GM19043 (cell line): Measurements from ENCODE around the gene NAA80.
"Not testable (repeated sequence)": the region's sequence is repeated elsewhere in the genome, so short reads cannot be mapped to it uniquely, and the experiment has no call there.

Source experiments
- ATAC-seq: cut with Tn5 transposase; IDR thresholded peaks from one replicate; pipeline ENCODE4 v1.9.1; 2021; ENCODE audit warnings: low read depth; ENCODE audit not compliant: unreplicated experiment

Gene NAA80

GRCh38 chr3:50293079-50293801 is 6.0 kb downstream of the NAA80 start:
- no peak for ATAC-seq

GRCh38 chr3:50292159-50293078 is 6.8 kb downstream of the NAA80 start, which contains the start of gene IFRD2:
Gene IFRD2, minus strand, starts transcription at chr3:50292429. Its CDS starts 155 bp downstream, at chr3:50292274.
- ATAC-seq = peak; percentile 99

- ATAC-seq = no peak
These were observed 9.0 kb downstream of the NAA80 start for GRCh38 chr3:50290161-50290641.

GRCh38 chr3:50289130-50289529 is 10.1 kb downstream of the NAA80 start:
- no peak for ATAC-seq

DNA sequence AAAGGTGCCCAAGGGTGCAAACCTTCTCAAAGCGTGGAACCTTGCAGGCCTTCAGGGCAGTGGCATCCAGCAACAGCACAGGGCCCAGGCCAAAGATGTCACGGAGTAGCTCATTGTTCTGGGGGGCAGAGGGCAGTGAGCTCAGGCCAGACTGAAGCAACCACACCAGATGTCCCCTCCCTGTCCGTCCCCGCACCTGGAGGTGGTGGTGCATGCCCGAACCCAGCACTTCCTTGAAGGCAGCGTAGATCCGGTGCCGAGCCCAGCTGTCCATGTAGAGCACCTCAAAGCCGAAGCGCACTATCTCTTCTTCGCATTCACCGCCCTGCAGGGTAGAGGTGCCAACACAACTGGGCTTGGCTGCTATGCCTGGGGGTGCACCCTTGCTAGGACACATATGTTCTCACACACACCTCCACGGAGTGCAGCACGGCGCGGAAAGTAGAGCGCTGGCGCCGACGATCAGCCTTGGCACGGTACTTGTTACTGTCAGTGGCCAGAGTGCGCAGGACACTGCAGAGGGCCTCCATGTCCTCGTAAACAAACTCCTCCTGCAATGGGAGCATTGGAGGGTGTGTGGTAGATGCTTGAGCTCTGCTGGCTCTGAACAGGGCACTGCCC is 10.7 kb downstream of the NAA80 start:
- no peak for ATAC-seq

DNA sequence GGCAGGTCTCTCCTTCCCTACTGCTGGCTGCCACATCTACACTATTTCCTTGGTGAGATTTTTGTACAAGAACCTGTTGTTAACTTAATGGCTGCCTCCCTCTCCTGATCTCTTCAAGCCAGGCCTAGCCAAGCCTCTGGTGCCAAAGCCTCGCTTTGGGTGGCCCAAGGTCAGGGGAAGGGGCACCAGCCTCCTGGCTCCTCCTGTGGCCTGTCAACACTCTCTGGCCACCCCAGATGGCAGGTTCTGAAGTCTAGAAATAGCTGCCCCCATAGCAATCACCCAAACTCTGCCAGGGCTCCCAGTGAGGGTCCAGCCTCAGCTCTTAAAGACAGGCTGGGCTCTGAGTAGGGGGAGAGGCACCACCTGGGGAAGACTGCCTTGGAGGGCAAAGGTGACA is 11.9 kb downstream of the NAA80 start:
- ATAC-seq = no peak

- ATAC-seq = no peak
These were observed 12.6 kb downstream of the NAA80 start for GRCh38 chr3:50286322-50287227.

- not testable (repeated sequence) for ATAC-seq
These were observed 15.1 kb downstream of the NAA80 start for GRCh38 chr3:50284121-50284520.

- no peak for ATAC-seq
These were observed 19.8 kb downstream of the NAA80 start for GRCh38 chr3:50279255-50280016.

- no peak for ATAC-seq
These were observed 20.4 kb downstream of the NAA80 start, which contains the start of gene LSMEM2 for GRCh38 chr3:50278880-50279224. Gene LSMEM2, plus strand, starts transcription at chr3:50279087. Its CDS starts 27 bp downstream, at chr3:50279114.

DNA sequence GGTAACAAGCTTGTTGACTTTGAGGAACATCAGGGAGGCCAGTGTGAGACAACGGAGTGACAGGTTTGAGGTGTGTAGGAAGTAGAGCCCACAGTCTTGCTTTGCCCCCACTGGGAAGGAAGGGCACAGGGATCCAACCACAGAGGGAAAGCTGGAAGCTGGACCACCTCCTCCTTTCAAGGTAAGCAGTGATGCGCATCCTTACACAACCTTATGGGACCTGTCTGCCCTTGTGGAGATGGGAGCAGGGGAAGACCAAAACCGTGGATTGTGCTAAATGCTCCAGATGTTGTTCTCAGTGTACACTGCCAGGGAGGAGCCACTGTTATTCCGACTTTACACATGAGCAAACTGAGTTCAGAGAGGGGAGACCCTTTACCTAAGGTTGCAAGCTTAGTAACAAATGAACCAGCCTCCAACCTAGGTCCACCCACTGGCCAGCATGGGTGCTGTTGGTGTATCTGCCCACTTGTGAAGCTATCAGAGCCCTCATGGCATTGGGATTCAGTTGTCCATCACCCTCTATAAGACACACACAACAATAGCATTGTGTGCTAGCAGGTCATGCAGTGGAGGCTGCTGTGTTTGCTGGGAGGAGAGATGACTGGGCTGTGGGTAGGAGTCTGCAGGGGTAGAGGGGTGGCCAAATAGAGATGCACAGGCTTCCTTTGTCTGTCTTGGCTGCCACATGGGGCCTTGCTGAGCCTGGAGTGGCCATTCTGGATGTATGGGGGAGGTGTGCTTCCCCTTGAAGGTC is 20.9 kb downstream of the NAA80 start:
- no peak for ATAC-seq

GRCh38 chr3:50276762-50277101 is 22.5 kb downstream of the NAA80 start:
- no peak for ATAC-seq

GRCh38 chr3:50275996-50276761 is 23.0 kb downstream of the NAA80 start:
- no peak for ATAC-seq

- ATAC-seq = no peak
These were observed 23.8 kb downstream of the NAA80 start for GRCh38 chr3:50275141-50275995.

DNA sequence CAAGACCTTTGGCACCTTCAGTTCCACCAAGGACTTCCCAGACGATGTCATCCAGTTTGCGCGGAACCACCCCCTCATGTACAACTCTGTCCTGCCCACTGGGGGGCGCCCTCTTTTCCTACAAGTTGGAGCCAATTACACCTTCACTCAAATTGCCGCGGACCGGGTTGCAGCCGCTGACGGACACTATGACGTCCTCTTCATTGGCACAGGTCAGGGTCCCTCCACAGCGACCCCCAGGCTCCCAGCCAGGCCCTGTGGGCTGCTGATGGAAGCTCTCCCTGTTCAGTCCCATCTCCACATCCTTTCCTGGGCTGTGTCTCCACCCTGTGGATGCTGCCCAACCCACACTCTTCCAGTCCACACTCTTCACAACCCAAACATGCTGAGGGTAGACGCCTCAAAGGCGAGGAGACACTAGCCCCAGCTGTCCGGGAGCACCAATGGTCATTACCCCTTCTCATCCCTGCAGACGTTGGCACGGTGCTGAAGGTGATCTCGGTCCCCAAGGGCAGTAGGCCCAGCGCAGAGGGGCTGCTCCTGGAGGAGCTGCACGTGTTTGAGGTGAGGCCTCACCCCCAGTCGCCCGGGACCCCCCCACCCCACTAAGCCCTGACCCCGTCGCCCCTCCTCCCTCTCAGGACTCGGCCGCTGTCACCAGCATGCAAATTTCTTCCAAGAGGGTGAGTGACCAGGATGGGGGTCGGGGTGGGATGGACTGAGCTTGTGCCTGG is 24.7 kb downstream of the NAA80 start:
- ATAC-seq = no peak

DNA sequence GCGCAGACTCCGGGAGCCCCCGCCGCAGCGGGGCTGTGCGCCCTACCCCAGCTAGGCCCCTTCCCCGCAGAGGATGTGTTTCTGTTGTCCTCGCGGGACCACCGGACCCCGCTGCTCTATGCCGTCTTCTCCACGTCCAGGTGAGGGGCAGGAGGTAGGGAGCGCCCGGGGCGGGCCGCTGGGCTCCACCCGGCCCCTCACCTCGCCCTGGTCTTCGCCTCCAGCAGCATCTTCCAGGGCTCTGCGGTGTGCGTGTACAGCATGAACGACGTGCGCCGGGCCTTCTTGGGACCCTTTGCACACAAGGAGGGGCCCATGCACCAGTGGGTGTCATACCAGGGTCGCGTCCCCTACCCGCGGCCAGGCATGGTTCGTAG is 25.5 kb downstream of the NAA80 start:
- no peak for ATAC-seq
